Measurements from ENCODE around the gene DLL3. TPM values are rescaled to one million over a fixed set of nuclear protein-coding genes. Genes with fewer than 3 reads are reported as not detected.

The DLL3 gene
- total RNA-seq, 1 experiment from 2014 or later: 0.17 TPM

DNA sequence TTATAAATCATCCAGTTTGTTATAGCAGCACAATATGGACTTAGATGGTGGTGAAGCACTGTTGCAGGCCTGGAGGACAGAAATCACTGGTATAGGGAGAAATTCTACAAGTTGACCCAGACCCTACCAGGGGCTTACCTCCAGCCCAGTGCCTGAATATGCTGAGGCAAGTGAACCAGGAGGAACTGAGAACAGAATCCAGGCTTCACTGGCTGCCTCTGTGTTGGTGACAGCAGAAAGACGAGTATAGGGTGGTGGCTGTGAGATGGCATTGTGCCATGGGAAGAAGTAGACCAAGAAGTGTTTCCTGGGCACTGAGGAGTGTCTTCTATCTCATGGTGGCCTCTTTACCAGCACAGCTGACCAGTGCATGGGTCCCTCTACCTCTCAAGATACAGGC lies 57.1 kb downstream of the DLL3 start:
- no peaks in the 10 kb centered on the region for H3K79me2 ChIP-seq (ENCODE audit: insufficient read depth, low read length)
- peaks cover 0 to 3% of the 10 kb centered on the region in 2 experiments; a peak in 1 of 4 replicates for H3K4me1 ChIP-seq (ENCODE audit: control insufficient read depth in 1 of 2, insufficient read depth in 2 of 2, low read length in 2 of 2)
- no peak overlapping the region for H3K27ac ChIP-seq (ENCODE audit: low read depth, low read length)
- ChIA-PET RAD21 (ENCODE audit: low non-redundant PET in 1 of 2, low total read pairs in 2 of 2, uncharacterized antibody in 2 of 2, unreplicated experiment in 2 of 2) (no interaction called here), POLR2A (no interaction called here), CTCF (no interaction called here)
- peaks cover 36% of the 10 kb centered on the region for H3K27me3 ChIP-seq (ENCODE audit: insufficient read depth, low read length)
- ATAC-seq (no peak), DNase-seq (ENCODE audit: low read depth, low spot score) (no peak)
- no peaks in the 10 kb centered on the region for H3K36me3 ChIP-seq (ENCODE audit: control insufficient read depth in 1 of 2, insufficient read depth in 2 of 2, low read length in 2 of 2)
- intact Hi-C loops (cut with micrococcal nuclease): no loop called here
- H3K9ac ChIP-seq (ENCODE audit: low read length): no peak overlapping the region
- H3K4me2 ChIP-seq (ENCODE audit: low read length): no peak overlapping the region
- no TSS peak for BruUV-seq (replicated peaks)
- no peaks in the 10 kb centered on the region for H4K20me1 ChIP-seq (ENCODE audit: insufficient read depth)
- no peaks in the 10 kb centered on the region for H3K9me2 ChIP-seq (ENCODE audit: insufficient read depth)
- TF ChIP-seq SIN3A (IDR thresholded peaks at IDR 0.05; ENCODE audit: low read depth): no peak
- TF ChIP-seq CBX3 (IDR thresholded peaks at IDR 0.05; ENCODE audit: low read depth): no peak
- no peak for TF ChIP-seq CEBPB (IDR thresholded peaks at IDR 0.05; ENCODE audit: low read depth)
- no peak for TF ChIP-seq ZNF274 (IDR thresholded peaks at IDR 0.05; ENCODE audit: low read depth, low read length)
- TF ChIP-seq SRF (IDR thresholded peaks at IDR 0.05; ENCODE audit: low read depth): no peak
- no peak for TF ChIP-seq EGR1 (IDR thresholded peaks at IDR 0.05; ENCODE audit: low read depth)
- TF ChIP-seq RAD21 (IDR thresholded peaks at IDR 0.05; ENCODE audit: low read depth): no peak
- TF ChIP-seq ZBTB33 (IDR thresholded peaks at IDR 0.05; ENCODE audit: extremely low read depth, insufficient replicate concordance, low read length): no peak
- no peak for TF ChIP-seq YY1 (IDR thresholded peaks at IDR 0.05; ENCODE audit: extremely low read depth, insufficient replicate concordance, low read depth, low read length)
- no peak for TF ChIP-seq POLR2AphosphoS5 (IDR thresholded peaks at IDR 0.05; ENCODE audit: low read depth, low read length)
- H3K9me3 ChIP-seq (ENCODE audit: control insufficient read depth in 1 of 2, insufficient read depth in 1 of 2, low read depth in 1 of 2, low read length in 2 of 2): no peaks in the 10 kb centered on the region
- no peak overlapping the region for H3K4me3 ChIP-seq (replicated peaks in 1 of 2; ENCODE audit: low read depth in 1 of 2, low read length in 2 of 2)
- no peak overlapping the region for H2AFZ ChIP-seq (ENCODE audit: low read depth, low read length, poor library complexity, severe bottlenecking)

Other genes starting within 250 kb of the DLL3 start
- gene IFNL2, start 230.6 kb upstream of the DLL3 start, total RNA-seq (2021; ENCODE audit: unreplicated experiment): not detected
- not detected for gene IFNL1, start 202.5 kb upstream of the DLL3 start, total RNA-seq (2021; ENCODE audit: unreplicated experiment)
- 13.8 TPM for gene LRFN1, start 178.1 kb upstream of the DLL3 start, total RNA-seq (2021; ENCODE audit: unreplicated experiment)
- 0.61 TPM for gene GMFG, start 162.9 kb upstream of the DLL3 start, total RNA-seq (2021; ENCODE audit: unreplicated experiment)
- 127 TPM for gene SAMD4B, start 156.5 kb upstream of the DLL3 start, total RNA-seq (2021; ENCODE audit: unreplicated experiment)
- 53.5 TPM for gene PAF1, start 107.8 kb upstream of the DLL3 start, total RNA-seq (2021; ENCODE audit: unreplicated experiment)
- gene MED29, start 107.6 kb upstream of the DLL3 start, total RNA-seq (2021; ENCODE audit: unreplicated experiment): 32.0 TPM
- gene ZFP36, start 92.1 kb upstream of the DLL3 start, total RNA-seq (2021; ENCODE audit: unreplicated experiment): 131 TPM
- gene PLEKHG2, start 86.3 kb upstream of the DLL3 start, total RNA-seq (2021; ENCODE audit: unreplicated experiment): 29.0 TPM
- 3,365 TPM for gene RPS16, start 63.0 kb upstream of the DLL3 start, total RNA-seq (2021; ENCODE audit: unreplicated experiment)
- 120 TPM for gene SUPT5H, start 53.4 kb upstream of the DLL3 start, total RNA-seq (2021; ENCODE audit: unreplicated experiment)
- 111 TPM for gene TIMM50, start 18.1 kb upstream of the DLL3 start, total RNA-seq (2021; ENCODE audit: unreplicated experiment)
- gene SELENOV, start 16.2 kb downstream of the DLL3 start, total RNA-seq (2021; ENCODE audit: unreplicated experiment): not detected
- 1.2 TPM for gene EID2B, start 33.9 kb downstream of the DLL3 start, total RNA-seq (2021; ENCODE audit: unreplicated experiment)
- gene EID2, start 41.2 kb downstream of the DLL3 start, total RNA-seq (2021; ENCODE audit: unreplicated experiment): 11.7 TPM
- not detected for gene LGALS13, start 103.6 kb downstream of the DLL3 start, total RNA-seq (2021; ENCODE audit: unreplicated experiment)
- gene LGALS16, start 157.0 kb downstream of the DLL3 start, total RNA-seq (2021; ENCODE audit: unreplicated experiment): not detected
- gene LGALS14, start 205.5 kb downstream of the DLL3 start, total RNA-seq (2021; ENCODE audit: unreplicated experiment): not detected
- not detected for gene CLC, start 239.1 kb downstream of the DLL3 start, total RNA-seq (2021; ENCODE audit: unreplicated experiment)

All from HCT116 (cell line).